ENCODE measurements around the gene SH3BP4. TPM values are rescaled to one million over a fixed set of nuclear protein-coding genes. Genes with fewer than 3 reads are reported as not detected.

SH3BP4 gene
- total and polyA plus RNA-seq, 10 of the 15 experiments (the other 5 are each of a cell fraction or from before 2014, with no cell fraction given): 0.03 to 0.36 TPM; not detected in 8

GRCh38 chr2:234998404-234999211 lies 46.8 kb downstream of the SH3BP4 start (continued):
- TF ChIP-seq CUX1 (IDR thresholded peaks at IDR 0.05; ENCODE audit: insufficient replicate concordance, low read depth, low read length) (no peak), NFXL1 (IDR thresholded peaks at IDR 0.05; ENCODE audit: borderline replicate concordance) (no peak), PKNOX1 (IDR thresholded peaks at IDR 0.05) (no peak), PAX8 (IDR thresholded peaks at IDR 0.05) (no peak), MAX (IDR thresholded peaks at IDR 0.05; ENCODE audit: low read depth, low read length) (no peak), TAF1 (IDR thresholded peaks at IDR 0.05; ENCODE audit: borderline replicate concordance, low read depth, low read length) (no peak), EZH2 (IDR thresholded peaks at IDR 0.05; ENCODE audit: borderline replicate concordance, control insufficient read depth, low read depth, low read length) (no peak)

Data from GM12878 (cell line).